C1 segment of cervical spinal cord (tissue), 14 donors: ENCODE data around the gene MRAS.

Experiments used
- DNase-seq, 14 donors: peaks; one replicate each; lab custom pipeline; 2025; lab: John Stamatoyannopoulos, UW

MRAS gene

DNA sequence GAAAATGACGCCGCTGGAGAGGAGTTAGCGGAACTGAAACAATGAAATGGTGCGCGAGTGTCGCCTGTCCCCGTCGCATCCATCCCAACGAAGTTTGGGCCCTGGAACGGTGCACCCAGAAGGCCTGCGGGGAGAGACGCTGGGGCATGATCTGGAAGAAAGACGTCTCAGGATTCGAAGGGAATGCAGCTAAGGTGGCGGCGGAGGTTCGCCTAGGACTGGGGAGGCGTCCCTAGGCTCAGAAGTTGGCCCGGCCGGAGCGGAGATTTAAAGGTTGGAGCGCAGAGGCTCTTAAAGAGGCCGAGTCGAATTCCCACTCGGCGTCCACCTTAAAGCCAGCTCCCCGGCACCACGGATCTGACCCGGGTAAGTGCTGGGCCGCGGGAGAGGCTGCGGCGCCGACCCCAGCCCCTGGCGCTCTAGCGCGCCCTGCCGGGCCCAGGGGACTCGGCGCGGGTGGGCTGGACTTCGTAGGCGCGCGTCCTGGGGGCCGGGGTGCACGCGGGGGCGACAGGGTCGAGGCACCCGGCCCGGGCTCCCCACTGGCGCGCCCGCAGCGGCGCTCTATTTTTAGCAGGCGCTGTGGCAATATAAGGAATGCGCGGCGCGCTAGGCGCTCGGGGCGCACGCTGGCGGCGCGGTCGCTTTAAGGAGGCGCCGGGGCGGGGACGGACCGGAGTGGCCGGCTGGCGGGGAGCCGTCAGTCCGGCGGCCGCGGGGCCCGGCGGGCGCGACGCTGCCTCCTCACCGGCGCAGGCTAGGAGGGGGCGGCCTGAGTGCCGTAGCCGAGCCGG lies at the start of gene MRAS:
Gene MRAS, plus strand, starts transcription at position 620 of the 794 bp plus-strand sequence. CDS start 24,305 bp downstream, outside the sequence.
- DNase-seq: peak in 12 of 14 donors; percentile 47 to 84 (median 75)

DNA sequence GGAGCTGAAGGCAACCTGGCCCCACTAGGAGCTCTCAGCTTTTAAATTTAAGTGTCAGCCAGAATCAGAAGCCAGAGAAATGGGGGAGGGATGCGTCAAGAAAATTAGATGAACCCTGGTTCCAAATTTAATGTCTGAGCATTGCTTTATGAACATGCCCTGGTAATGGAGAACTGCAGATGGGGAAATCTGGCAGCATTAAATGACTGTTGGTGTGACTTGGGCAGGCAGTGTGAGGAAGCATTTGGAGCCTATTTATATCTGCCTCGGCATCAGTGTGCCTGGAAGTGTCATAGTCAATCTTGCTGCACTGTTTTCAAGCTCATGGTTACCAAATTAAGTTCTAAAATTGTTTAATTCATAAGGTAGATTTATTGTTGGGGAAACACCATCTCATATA lies 47.7 kb upstream of the MRAS start:
- DNase-seq: peak in 1 of 14 donors; percentile 82

DNA sequence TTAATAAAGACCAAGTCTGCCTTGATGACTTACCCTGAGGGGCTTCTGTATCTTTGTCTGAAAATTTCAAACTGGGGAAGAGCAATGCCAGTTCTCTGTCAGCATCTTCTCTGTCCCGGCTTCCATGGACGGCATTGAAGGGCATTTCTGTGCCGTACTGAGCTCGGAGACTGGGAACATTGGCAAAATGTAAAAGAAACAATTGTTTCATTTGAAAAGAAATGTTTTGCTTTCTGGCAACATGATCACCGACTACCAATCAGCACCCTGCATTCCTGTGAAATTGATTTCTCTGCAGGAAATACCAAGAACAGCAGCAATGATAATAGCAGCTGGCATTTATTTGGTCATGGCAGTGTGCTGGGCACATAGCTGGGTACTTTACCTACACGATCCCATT lies 44.9 kb upstream of the MRAS start:
- peak in 2 of 14 donors; percentile 19 to 29 for DNase-seq

GRCh38 chr3:138307899-138308298 lies 40.5 kb upstream of the MRAS start:
- DNase-seq: no peak

DNA sequence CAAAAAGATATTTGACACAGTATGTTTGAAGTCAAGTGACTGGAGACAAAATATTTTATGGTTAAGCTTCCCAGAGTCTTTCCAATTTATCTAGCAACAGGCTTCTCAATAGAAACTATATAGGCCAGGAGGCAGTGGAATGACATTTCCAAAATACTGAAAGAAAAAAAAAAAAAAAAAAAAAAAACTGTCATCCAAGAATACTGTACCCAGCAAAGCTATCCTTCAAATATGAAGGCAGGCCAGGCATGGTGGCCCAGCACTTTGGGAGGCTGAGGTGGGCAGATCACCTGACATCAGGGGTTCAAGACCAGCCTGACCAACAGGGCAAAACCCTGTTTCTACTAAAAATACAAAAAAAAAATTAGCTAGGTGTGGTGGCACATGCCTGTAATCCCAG lies 39.6 kb upstream of the MRAS start:
- DNase-seq: no peak

DNA sequence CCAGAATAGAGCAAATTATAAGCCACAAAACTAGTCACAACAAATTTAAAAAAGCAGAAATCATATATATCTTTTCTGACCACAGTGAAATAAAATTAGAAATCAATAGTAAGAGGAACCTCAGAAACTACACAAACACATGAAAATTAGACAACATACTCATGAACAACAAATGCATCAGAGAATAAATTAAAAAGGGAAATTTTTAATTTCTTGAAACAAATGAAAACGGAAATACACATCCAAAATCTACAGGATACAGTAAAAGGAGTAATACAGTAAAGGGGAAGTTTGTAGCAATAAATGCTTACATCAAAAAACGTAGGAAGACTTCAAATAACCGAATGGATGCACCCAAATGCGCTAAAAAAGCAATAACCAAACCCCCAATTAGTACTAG lies 37.9 kb upstream of the MRAS start:
- no peak for DNase-seq

DNA sequence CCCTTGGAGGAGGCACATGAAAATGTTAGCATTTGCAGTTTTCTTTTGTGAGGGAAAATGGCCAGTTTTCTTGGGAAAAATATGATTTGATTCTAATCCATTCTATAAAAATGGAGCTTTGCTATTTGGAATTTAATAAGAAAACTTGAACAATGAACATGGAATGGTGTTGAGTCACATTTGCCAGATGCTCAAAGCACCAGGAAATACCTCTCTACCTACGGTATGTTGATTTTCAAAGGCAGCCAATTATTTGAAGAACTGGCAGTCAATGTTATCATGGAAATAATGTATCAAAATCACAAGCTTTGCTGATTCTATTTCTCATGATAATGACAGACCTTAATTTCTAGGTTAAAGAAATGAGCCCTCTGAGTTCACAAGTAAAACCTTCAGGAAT lies 33.6 kb upstream of the MRAS start:
- DNase-seq: no peak

- no peak for DNase-seq
Measured at GRCh38 chr3:138317687-138318086, 30.7 kb upstream of the MRAS start.

- DNase-seq: no peak
Measured at GRCh38 chr3:138323971-138324370, 24.4 kb upstream of the MRAS start.

- DNase-seq: no peak
Measured at GRCh38 chr3:138325990-138326389, 22.4 kb upstream of the MRAS start.

DNA sequence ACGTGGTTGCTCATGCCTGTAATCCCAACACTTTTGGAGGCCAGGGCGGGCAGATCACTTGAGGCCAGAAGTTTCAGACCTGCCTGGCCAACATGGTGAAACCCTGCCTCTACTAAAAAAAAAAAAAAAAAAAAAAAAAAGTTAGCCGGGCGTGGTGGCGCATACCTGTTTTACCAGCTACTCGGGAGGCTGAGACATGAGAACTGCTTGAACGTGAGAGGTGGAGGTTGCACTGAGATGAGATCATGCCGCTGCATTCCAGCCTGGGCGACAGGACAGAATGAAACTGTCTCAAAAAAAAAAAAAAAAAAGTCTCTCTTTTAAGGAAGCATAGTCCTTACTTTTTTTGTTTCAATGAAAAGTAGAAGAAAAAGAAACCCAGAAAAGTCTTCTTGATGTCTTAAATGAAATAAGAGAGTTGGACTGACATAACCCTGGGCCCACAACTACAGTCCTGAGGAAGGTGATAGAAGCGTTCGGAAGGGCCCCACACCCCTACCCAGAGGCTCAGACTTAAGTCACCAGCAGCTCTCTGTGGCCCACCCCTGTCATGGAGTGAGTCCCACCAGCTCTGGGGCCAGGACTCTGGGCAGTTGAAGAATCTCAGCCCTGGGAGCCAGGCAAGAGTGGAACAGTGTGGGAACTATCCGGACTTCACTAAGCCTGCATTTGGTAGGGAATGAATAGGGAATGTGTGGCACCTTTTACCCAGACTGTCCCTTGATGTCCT lies 21.3 kb upstream of the MRAS start:
- no peak for DNase-seq

GRCh38 chr3:138327831-138328230 lies 20.5 kb upstream of the MRAS start:
- no peak for DNase-seq

DNA sequence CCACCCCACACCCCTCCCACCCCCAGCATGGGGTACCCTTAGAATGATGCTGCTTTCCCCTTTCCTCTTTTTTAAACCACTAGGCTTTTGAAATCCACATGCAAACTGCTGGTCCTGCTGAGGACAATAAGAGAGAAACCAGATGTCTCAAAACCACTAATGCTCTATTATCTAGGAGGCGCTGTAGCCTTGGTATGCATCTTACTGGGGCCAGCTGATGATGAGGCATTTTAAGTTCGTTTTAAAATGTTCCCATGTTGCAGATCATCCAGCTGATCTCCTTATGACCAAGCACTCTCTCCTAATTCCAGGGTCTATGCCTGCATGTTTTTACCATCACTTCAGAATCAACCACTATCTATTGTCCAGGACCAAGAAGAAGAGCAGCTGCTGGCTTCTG lies 20.0 kb upstream of the MRAS start:
- DNase-seq: peak in 1 of 14 donors; percentile 32

DNA sequence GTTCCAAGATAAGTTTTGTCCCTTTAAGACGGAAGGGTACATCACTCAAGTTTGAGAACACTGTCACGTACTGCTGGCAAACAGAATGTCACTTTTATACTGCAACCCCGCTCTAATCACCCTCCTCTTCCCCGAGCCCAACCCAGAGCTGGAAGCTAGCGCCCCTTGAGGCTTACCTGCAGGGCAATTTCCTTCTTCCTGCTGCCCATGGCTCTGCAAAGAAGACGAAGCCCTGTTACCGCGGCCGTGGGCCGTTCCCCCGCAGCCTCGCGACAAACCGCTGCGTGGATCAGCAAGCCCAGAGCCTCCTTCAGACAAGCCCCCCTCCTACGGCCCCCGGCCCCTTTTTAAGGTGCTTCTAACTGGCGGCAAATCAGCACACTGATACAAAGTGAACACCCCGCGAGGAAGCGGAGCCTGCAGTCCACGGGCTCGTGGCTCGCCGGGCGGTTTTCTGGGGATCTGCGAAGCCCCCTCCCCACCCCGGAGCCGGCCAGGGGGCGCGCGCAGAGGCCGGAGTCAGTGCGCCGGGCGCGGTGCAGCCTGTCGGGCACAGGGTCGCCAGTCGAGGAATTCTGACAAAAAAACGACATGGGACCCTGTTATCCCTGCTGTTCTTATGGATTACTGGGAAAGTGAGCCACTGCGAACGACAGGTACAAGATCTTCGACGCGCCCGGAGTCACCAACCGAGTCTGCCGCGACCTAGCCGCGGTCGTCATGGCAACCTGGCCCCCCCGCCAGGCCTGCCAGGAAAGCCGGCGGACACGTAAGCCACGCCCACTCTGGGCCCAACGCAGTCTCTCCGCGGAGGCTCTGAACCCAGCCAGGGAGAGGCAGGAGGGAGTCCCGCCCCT lies 19.0 kb upstream of the MRAS start, which contains the start of gene NME9:
Gene NME9, minus strand, starts transcription at position 725 of the 857 bp plus-strand sequence. Its CDS starts 516 bp downstream, at position 209.
- peak in 12 of 14 donors; percentile 39 to 95 (median 68) for DNase-seq

GRCh38 chr3:138329984-138330293 lies 18.4 kb upstream of the MRAS start:
- DNase-seq: no peak

DNA sequence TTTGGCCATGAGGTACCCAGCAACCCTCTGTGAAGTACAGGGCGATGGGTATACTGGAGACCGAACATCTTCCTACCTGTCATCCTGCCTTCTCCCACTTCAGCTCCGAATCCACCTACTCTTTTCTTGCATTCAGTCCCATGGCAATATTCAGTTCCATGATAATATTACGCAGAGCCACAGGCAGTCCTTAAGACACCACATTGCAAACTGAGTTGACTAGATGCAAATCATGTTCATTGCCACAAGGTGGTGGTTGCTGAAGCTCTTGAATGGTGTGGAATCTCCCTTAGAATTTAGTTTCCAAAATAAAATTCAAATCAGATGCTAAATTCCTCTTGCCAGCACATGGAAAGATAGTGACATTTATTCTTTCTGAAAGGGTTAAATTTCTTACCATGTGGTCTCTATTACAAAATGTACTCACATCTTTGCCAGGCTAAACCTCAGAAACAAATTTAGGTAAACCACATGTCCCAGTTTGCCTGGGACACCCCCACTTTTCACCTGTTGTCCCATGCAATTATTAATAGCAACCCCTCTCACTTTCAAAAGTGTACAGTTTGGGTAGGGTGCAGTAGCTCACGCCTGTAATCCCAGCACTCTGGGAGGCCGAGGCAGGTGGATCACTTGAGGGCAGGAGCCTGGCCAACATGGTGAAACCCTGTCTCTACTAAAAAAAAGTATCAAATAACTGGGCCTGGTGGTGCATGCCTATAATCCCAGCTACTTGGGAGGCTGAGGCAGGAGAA lies 17.1 kb upstream of the MRAS start:
- peak in 1 of 14 donors; percentile 27 for DNase-seq

- DNase-seq: peak in 1 of 14 donors; percentile 22
Measured at GRCh38 chr3:138332472-138333073, 15.8 kb upstream of the MRAS start.

DNA sequence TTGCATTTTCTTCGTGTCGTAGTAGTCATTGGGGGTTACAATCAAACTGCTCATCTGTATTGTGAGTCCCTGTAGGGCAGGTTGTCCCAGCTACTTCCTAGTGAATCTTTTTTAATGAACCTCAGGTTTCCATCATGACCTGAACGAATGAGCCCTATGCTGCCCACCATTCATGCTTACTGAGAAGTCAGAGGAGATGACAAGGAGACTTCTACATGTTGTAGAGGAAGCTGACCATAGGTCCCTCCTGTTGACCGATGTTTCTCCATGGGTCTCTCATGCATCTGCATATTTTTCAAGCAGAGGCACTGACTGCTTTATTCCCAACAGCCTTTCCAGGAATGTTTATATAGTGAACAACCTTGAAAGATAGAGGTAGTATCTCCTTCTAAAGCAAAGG lies 13.8 kb upstream of the MRAS start:
- DNase-seq: no peak

DNA sequence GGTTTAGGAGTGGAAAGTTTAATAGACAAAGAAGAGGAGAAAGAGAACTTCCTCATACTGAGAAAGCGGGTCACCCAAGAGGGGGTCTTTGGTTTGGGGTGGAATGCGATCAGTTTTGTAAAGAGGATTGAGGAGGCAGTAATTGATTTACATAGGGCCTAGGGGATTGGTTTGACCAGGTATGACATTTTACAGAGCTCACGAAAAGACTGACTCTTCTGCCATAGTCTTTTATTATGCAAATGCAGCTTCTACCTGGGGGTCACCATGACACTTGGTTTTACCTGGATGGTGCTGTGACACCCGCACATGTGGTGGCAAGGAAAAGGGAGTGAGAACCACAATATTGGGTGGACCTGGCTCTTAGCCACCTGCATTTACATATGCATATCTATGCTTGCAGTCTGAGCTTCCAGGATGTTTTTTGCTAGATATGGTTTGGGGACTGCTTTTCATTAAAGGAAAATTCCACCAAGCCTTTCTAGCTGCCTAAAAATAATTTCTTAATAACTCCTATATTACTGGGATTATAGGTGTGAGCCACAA lies 11.9 kb upstream of the MRAS start:
- DNase-seq: no peak

GRCh38 chr3:138338244-138338643 lies 10.1 kb upstream of the MRAS start:
- no peak for DNase-seq

DNA sequence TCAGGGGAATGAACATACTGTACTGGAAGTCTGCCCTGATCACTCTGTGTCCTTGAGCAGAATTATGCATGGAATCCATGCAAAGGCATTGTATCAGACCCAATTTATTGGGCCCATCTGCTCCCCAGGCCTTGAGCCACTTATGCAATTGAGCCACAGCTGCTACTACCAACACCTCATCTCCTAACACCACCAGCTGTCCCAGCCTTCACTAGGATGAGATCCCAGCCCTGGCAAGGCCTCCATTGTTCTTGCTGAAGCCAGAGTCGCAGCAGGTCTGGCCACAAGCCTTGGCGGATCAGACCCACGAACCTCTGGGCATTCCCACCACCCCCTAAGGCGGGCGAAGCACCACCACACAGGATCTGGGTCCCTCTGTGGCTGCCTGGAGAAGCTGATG lies 9.6 kb upstream of the MRAS start:
- peak in 1 of 14 donors; percentile 38 for DNase-seq
